GM19025 (cell line): ENCODE data around the gene POP4.

Experiments
- ATAC-seq: cut with Tn5 transposase; IDR thresholded peaks from one replicate; pipeline ENCODE4 v1.9.1; 2021; ENCODE audit warnings: mild to moderate bottlenecking, low read depth, moderate library complexity; ENCODE audit not compliant: unreplicated experiment

Gene POP4

GRCh38 chr19:29660835-29661234, 54.8 kb downstream of the POP4 start:
- no peak for ATAC-seq

- ATAC-seq: no peak
Observed at GRCh38 chr19:29662278-29662603, 56.2 kb downstream of the POP4 start.

- no peak for ATAC-seq
Observed at GRCh38 chr19:29662604-29663404, 56.7 kb downstream of the POP4 start.

GRCh38 chr19:29663861-29664752, 58.0 kb downstream of the POP4 start:
- ATAC-seq: no peak

GRCh38 chr19:29664753-29665214, 58.7 kb downstream of the POP4 start:
- no peak for ATAC-seq

GRCh38 chr19:29665215-29665825, 59.2 kb downstream of the POP4 start, which contains the start of gene PLEKHF1:
Gene PLEKHF1 (plus strand): TSS chr19:29665461. CDS start chr19:29673840, 8,379 bp downstream.
- ATAC-seq: peak; percentile 93

- ATAC-seq: no peak
Observed at GRCh38 chr19:29665826-29666577, 59.9 kb downstream of the POP4 start.
